EH (cell line): ENCODE data around the gene TMEM191B.
"Not testable (repeated sequence)": the region's sequence is repeated elsewhere in the genome, so short reads cannot be mapped to it uniquely, and the experiment has no call there.

ENCODE experiments used
- DNase-seq: peaks from one replicate; pipeline ENCODE4 v3.0.0-alpha.2; 2015; ENCODE audit warnings: low read depth

Gene TMEM191B

DNA sequence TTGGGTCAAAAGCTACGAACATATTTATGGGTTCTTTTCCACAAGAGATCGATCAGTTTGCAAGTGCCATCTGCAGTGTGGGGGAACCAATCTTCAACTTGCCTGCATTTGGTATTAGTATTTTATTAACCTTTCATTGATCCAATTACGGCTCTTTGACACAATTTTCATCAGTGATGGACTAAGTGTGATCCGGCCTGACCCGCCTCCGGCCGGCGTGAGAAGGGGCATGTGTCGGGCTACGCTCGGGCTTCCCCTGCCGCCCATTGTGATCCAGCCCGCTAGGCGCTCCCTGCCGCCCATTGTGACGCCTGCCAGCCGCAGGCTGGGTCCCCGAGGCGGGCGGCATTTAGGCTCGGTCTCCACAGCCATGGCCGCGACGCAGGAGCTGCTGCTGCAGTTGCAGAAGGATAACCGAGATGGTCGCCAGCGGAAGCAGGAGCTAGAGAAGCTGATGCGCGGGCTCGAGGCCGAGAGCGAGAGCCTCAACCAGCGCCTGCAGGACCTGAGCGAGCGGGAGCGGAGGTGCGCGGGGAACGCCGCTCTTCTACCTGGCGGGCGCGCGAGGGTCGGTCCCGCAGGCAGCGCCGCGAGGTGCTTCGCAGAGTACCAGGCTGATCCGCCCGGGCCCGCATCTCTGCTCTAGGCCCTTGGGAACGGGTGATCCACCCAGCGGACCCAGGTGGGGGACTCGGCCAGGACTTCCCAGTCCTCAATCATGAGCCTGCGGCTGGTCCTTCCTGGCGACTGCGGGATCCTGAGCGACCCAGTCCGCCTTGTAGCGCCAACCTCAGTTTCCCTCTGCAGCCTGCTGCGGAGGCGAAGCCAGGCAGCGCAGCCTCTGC, at the start of gene TMEM191B:
TMEM191B (plus strand) TSS at position 51 of the 845 bp plus-strand sequence; CDS start at position 230, 179 bp downstream.
- not testable (repeated sequence) for DNase-seq

DNA sequence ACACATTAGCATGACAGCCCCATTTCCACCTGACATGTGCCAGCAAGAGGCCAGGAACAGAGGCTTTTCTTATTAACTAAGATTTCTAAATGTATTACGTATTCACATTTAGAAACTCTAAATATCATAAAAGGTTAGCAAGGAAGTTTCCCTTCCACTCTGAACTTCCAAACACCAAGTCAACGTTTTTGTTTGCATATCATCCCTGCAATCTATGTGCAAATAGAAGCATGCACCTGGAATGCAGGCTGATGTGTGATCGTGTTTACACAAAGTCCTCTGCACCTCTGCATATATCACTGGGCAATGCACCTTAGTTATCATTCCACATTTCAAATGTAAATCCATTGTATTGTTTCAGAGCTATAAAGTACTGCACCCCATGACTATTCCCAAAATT, 31.4 kb upstream of the TMEM191B start:
- DNase-seq, result not testable (repeated sequence)

DNA sequence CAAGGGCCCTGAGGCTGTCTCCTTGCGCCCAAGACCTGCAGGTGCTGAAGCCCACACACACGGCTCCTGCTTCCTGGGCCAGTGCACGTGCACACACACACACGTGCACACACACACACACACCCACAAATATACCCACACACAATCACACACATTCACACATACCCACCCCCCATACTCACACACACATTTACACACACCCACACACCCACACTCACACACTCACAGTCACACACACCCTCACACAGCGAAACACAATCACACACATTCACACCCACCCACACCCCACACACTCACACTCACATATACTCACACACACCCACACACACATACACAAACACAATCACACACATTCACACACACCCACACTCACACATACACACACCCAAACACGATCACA, 16.3 kb upstream of the TMEM191B start:
- not testable (repeated sequence) for DNase-seq

DNA sequence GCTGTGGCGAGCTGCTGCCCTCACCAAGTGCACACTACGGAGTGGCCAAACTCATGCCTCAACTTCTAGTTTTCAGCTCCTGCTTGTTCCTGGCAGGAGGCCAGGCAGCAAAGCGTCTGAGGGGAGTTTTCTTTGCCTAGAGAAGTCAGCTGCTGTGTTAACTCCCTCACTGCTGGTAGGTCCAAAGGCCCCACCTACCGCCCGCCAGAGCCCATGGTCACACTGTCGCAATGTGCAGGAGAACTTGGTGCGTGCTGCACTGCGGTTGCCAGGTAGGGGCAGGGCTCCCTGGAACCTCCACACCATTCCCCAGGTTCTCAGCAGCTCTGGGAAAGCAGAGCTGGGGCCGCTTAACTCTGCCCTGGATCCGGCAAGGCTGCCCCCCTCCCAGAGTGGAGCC, 15.2 kb upstream of the TMEM191B start:
- not testable (repeated sequence) for DNase-seq

DNA sequence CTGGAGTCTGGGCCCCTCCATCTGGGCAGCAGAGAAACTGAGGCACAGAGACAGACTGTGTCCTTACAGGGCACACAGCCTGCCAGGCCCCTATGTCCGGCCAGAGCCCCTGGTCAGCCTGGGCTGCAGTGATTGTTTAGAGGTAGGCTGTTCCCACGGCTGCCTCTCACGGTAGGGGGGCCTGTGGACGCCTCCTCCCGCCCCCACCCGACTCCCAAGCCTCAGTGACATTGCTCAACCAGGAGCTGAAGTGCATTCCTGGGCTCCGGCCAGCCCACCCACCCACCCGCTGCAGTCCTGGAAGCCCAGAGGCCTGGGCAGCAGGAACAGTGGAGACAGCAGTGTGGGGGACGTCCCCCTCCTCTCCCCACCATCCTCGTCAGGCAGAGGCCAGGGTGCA, 14.1 kb upstream of the TMEM191B start:
- DNase-seq, result not testable (repeated sequence)

DNA sequence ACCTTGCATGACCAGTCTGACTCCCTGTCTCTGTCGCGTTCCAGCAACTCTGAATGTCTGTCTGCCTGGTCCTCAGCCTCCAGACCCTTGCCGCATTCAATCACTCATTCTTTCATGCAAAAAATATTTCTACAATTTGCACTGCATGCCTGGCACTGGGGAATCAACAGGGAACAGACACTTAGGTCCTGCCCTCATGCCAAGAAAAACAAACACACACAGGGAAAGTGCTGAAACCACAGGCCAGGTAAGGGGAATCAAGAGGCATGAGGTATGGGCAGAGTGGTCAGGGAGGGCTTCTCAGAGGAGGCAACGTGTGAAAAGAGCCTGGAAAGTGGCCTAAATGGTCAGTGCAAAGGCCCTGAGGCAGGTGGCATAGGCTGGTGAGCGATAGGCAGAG, 9.5 kb upstream of the TMEM191B start, which contains the start of gene GGTLC3:
GGTLC3 (minus strand) TSS at position 101 of the 400 bp plus-strand sequence. CDS start 264 bp downstream, outside the sequence.
- DNase-seq, result not testable (repeated sequence)

DNA sequence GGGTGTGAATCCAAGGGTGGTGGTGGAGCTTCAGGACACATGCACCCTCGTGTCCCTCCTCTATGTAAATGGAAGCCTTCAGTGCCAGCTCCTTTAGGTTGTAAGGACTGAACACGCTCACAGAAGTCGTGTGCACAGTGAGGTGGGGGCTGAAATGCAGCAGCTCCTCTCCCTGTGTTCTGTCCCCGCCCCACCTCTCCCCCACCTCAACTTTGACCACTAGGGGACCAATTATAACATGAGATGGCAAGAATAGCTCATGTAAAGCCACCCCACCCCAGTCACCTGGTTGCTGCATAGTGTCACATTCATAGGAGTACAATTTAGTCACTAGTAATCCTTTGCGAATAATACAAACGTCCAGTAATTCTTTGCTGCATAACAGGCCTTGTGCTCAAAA, 4.8 kb upstream of the TMEM191B start:
- DNase-seq, result not testable (repeated sequence)

DNA sequence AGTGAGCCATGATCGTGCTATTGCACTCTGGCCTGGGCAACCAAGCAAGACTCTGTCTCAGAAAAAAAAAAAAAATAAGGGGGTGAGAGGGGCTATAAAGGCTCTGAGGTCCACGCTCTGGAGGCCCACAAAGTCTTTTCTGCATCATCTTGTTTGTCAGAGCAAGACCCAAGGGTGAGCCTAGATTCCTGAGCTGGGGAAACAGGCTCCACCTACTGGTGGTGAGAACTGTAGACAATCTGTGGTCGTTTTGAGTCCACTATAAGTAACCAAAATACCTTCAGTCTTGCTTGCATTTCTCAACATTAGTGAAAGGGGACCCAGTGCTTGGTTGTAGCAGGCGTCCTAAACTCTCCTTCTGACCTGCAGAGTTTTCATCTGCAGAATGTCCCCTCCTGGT, 4.3 kb upstream of the TMEM191B start:
- DNase-seq, result not testable (repeated sequence)

DNA sequence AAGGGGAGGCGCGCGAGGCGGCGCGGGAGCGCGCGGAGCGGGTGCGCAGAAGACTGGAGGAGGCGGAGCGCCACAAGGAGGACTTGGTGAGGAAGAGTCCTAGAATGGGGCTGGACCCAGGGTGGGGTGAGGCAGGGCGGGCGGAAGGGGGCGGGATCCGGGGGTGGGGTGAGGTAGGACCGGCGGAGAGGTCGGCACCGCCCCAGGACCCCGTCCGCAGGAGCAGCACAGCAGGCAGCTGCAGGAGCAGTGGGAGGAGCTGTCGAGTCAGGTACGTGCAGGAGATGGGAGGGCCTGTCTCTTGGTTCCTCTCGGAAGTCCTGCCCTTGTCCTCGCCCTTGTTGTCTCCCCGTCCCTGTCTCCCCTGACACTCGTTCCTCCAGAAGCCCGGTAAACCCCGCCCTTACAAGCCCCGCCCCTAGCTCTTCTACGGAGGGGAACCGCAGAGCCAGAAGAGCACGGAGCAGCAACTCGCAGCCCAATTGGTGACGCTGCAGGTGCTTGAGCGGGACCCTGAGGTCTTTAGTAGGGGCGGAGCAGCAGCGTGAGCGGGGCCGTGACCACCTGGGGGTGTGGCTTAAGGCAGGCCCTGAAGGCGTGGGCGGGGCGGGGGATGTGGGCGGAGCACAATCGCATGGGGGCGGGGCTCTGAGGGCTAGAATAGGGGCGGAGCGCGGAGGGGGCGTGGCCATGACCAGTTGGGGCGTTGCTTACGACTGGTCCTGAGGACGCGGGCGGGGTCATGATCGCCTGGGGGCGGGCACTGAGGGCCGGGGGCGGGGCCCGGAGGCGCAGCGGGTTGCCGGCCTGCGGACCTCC, 1.2 kb downstream of the TMEM191B start:
- DNase-seq, result peak; percentile 88

DNA sequence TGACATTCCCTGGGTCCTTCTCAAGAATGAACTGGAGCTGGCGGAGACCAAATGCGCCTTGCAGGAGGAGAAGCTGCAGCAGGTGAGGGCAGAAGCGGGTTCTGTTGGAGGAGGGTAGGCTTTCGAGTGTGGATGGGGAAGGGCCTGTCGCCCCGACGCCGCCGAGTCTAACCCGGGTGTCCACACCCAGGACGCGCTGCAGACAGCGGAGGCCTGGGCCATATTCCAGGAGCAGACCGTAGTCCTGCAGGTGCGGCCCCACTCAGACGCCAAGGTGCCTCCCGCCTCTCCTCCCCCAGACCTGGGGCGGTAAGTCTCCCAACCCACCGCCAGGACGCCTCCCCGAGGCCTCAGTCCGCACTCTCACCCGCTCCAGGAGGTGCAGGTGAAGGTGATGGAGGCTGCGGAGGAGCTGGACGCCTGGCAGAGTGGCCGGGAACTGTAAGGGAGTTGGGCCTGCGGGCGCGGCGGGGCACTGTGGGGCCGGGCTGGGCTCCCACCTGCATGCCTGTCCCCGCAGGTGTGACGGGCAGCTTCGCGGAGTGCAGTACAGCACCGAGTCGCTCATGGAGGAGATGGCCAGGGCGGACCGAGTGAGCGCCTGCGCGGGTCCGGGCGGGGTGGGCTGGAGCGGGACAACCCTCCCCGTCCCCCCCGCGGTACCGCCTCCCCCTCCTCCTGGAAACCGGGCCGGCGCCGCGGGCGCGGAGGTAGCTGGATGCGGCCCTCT, 2.0 kb downstream of the TMEM191B start:
- DNase-seq, result not testable (repeated sequence)

DNA sequence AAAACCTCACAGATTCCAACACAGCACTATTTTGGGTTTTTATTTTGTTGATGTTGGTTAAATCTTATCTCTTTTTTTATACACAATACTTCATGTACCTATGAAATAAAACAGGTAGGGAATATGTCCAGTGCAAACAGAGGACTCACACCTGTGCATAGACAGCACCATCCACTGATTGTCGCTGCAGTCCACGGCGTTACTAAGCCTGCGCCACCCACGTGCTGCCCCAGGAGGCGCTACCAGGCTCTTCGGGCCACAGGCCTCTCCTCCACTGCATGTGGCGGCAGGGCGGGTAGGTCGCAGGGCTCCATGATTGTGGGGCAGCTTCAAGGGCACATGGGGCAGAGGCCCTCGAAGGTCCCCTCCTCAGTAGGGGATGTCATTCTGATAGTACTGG, 6.0 kb downstream of the TMEM191B start:
- not testable (repeated sequence) for DNase-seq

DNA sequence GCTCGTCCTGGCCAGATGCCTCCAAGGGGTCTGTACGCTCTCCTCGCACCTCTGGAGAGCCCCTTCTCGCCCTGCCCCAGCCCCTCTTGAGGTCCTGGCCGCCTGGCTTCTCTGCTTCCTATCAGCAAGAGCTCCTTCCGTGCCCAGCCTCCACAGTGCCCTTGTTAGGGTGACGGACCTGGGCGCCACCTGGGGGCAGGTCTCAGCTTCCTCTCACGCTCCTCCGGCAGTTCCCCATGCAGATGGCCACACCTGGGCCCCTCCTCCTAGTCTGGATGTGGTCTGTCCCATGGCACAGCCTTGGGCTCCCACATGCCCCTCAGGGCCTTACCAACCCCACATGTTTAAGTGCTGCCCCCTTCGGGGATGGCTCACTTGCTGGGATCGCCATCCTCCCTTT, 6.7 kb downstream of the TMEM191B start:
- not testable (repeated sequence) for DNase-seq

DNA sequence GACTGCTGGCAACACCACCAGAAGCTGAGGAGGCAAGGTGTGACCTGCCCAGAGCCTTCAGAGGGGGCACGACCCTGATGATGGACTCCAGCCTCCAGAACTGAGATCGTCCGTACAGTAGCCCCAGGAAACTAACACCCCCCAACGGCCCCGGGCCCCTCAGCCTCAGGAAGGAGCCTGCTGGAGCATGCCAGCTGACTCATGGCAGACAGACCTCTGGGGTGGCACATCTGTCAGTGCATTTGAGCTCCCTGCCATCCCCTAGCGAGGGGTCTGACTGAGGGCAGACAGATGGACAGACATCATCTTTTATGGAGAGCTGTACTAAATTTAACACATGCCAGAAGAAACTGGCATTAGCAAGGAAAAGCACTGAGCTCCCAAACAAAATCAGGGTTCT, 12.4 kb downstream of the TMEM191B start:
- DNase-seq, result not testable (repeated sequence)

DNA sequence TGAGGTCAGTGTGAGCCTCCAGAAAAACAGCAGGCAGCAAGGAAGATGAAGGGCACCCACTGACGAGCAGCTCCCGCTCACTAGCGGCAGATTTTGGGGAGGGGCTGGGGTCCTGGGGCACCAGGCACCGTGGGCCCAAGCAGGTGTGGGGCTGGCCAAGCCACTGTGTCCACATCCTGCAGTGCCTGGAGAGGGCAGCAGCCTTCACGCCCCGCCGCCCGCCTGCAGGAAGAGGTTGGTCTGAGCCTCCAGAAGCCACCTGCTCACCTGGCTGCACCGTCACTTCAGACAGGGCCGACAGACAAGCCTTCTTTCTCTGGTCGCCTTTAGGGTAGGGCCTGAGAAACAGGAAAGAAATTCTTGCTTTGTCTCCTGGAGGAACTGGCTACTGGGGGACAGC, 15.8 kb downstream of the TMEM191B start:
- DNase-seq, result not testable (repeated sequence)

DNA sequence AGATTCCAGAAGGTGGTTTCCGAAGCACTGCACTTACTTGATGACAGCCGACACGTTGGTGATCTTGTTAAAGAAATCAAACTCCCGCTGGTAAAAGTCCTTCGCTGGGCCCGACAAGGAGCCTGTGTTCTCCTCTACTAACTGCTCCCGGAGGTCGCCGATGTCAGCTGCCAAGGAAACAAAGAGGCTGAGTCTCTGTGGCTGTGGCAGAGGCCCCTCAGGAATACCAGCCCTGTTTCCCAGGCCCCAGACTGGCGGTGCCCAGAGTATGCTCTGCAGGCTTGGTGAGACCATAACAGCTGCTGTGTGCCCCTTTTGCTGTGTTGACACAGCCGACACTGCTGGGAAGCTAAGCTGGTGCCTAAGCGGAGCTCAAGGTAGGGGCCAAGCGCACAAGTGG, 17.0 kb downstream of the TMEM191B start:
- DNase-seq, result not testable (repeated sequence)

DNA sequence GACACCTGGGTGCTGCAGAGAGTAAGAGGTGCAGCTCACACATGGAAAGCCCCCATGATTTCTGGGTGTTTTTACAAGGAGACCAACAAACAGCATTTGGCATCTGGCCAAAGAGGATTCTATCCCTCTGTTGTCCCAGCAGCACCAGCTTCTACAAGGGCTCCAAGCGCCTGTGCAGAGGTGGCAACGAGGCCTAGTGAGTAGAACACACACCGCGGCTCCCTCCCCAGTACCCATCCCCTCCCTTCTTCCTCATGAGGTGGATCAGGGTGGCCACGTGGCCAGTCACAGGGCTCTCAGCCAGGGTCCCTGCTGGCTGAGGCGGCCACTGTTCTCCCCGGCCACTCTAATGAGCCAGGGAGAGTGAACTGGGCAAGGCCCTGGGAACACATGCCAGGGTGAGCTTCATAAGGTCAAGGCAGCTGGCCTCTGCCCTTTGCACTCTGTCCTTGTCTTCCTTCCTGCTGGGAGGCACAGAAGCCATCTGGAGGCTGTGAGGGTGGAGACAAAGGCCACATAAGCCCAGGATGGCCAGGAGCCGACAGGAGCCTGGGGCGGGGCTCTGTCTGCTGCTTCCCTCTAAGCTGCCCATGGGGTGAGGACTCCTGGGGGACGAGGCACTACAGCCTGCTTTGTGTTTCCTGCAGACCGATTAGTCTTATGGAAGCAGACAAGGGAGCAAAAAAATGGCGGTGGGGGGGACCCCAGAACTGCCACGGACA, 22.0 kb downstream of the TMEM191B start:
- DNase-seq, result not testable (repeated sequence)

DNA sequence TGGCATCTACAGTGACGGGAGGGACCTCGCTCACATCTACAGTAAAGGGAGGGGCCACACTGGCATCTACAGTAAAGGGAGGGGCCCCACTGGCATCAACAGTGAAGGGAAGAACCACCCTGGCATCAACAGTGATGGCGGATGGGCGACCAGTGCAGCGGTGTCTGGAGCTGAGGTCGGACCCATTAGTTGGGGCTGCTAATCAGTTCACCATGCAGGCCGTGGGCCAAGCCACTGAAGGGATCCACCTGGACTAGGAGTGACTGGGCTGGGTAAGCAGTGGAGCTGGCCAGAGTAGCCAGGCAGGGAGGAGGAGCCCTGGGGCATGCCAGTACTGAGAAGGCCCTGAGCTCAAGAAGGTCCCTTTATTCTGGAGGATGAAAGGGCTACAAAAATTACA, 23.4 kb downstream of the TMEM191B start:
- DNase-seq, result not testable (repeated sequence)

DNA sequence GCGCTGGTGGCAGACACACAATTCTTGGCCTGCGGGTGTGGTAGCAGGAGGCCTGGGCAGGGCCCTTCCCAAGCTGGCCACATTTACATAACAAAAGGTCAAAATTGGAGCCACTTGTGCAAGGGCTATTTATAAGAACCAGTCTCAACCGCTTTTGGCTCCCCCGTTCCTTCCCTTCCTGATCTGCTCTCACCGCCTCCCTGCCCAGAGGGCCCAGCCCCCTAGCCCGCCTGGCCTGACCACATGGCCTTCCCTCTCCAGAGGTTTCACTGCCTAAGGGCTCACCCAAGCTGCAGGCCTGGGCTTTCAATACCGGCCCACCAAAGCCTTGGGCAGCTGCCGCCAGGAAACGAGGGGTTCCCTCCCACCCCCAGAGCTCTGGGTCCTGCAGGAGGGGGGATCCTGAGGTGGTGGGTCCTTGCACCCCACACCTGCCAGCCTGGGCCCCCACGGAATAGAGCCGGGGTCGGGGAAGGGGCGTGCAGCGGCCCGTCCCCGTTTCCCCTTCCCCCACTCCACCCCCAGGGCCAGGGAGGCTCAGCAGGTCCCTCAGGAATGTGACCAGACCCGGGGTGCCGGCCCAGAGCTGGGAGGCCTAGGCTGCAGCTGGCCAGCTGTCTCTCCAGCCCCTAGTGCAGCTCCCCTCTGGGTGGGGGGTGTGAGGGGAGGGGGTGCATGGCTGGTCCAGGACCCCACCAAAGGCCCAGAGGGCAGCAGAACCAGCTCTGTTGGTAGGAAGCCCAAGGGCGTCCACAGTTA, 25.4 kb downstream of the TMEM191B start:
- not testable (repeated sequence) for DNase-seq

DNA sequence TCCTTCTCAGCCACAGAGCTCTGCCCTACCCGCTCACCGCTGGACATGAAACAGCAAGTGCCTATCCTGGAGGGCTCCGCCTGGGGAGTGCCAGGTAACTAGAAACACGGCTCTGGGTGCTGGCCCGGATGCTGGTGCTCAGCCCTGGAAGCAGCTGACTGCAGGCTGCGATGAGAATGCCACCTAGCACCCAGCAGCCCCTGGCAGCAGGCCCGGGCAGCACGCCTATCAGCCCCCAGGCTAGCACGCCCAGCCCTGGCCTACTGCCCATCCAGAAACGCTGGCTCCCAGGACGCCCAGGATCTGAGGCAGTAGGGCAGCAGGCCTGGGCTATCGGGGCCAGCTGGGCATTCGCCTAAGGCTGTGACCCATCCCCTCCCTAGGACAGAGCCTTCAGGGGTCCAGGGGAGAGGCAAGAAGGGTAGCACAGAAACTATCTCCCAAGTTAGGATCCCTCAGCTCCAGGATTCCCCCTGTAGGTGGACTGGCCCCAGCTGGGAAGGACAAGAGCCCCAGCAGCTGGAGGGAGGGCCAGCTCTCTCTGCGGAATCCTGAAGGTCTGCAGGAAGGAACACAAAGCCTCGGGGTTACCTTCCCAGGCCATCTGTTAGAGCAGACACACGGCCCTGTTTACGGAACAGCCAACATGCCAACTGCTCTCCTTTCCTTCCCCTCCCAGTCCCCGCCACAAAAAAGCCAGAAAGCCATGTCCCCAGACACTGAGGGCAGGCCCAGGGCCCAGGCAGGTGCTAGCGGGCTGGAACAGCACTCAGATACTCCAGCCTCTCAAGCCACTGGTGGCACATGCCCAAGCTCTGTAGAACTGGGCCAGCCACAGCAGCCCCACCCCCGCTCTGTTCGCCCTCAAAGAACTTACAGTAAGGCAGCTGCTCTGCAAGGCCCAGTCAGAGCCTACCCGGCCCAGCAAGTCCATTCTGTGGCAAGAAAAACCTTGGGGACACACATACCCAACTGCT, 27.0 kb downstream of the TMEM191B start:
- not testable (repeated sequence) for DNase-seq
